A673 (cell line): ENCODE results near the gene HSDL2. TPM values are rescaled to one million over a fixed set of nuclear protein-coding genes. Genes with fewer than 3 reads are reported as not detected.

Source experiments
- BruUV-seq: library from RNA; stranded (reverse); fragments of 400-500 nt; replicated peaks from 2 replicates; lab custom pipeline; 2021; lab: Mats Ljungman, UMichigan
- CTCF ChIA-PET: fragments of 300-600 bp; sonication (Branson Sonifier 250); formaldehyde crosslinking; loops from one replicate; lab custom pipeline; 2022; ENCODE audit warnings: antibody characterized with exemption; lab: Charles Lee
- POLR2A ChIA-PET: fragments of 300-600 bp; sonication (Branson Sonifier 250); formaldehyde crosslinking; loops from one replicate; lab custom pipeline; 2022; ENCODE audit warnings: antibody characterized with exemption; ENCODE audit not compliant: low non-redundant PET; lab: Charles Lee
- DNase-seq: peaks from one replicate; pipeline ENCODE4 v3.0.0-alpha.2; 2015; ENCODE audit warnings: low spot score
- H3K27ac ChIP-seq: fragments of 200-600 bp; sonication (generic); 2 replicates; pipeline ENCODE4 v1.5.1; 2016; ENCODE audit warnings: mixed run types, low read depth, mild to moderate bottlenecking, mixed read lengths, antibody characterized with exemption, low read length; ENCODE audit not compliant: poor library complexity, severe bottlenecking
- H3K27me3 ChIP-seq: fragments of 200-600 bp; sonication (generic); replicated peaks from 2 replicates; pipeline ENCODE4 v1.6.1; 2017; ENCODE audit warnings: mixed run types, low read depth, mild to moderate bottlenecking, mixed read lengths, antibody characterized with exemption, low read length; ENCODE audit not compliant: insufficient read depth, poor library complexity
- H3K36me3 ChIP-seq: fragments of 200-600 bp; sonication (generic); 2 replicates; pipeline ENCODE4 v1.6.1; 2016; ENCODE audit warnings: mixed run types, mild to moderate bottlenecking, mixed read lengths, antibody characterized with exemption, low read length; ENCODE audit not compliant: insufficient read depth, poor library complexity, severe bottlenecking
- H3K4me1 ChIP-seq: fragments of 200-600 bp; sonication (generic); 2 replicates; pipeline ENCODE4 v1.6.1; 2017; ENCODE audit warnings: mixed run types, mild to moderate bottlenecking, mixed read lengths, antibody characterized with exemption, low read length; ENCODE audit not compliant: insufficient read depth, poor library complexity, severe bottlenecking
- H3K4me3 ChIP-seq: fragments of 200-600 bp; sonication (generic); 2 replicates; pipeline ENCODE4 v1.5.1; 2016; ENCODE audit warnings: low read depth, mixed run types, mild to moderate bottlenecking, mixed read lengths, low read length; ENCODE audit not compliant: poor library complexity, severe bottlenecking
- H3K9me3 ChIP-seq: fragments of 200-600 bp; sonication (generic); 2 replicates; pipeline ENCODE4 v1.6.1; 2016; ENCODE audit warnings: mixed run types, low read depth, mild to moderate bottlenecking, mixed read lengths, antibody characterized with exemption, low read length; ENCODE audit not compliant: poor library complexity, severe bottlenecking
- CTCF ChIP-seq: fragments of 300-800, 200-600 bp; sonication (generic); conservative IDR thresholded peaks from 2 replicates; pipeline ENCODE4 v1.5.1; 2017; ENCODE audit warnings: low read depth, mild to moderate bottlenecking, antibody characterized with exemption, low read length, moderate library complexity, mixed read lengths
- EZH2 ChIP-seq: fragments of 200-600 bp; sonication (generic); IDR thresholded peaks from 2 replicates; pipeline ENCODE4 v1.6.1; 2017; ENCODE audit warnings: borderline replicate concordance, low read depth, mild to moderate bottlenecking, mixed read lengths, antibody characterized with exemption, low read length; ENCODE audit not compliant: poor library complexity, severe bottlenecking
- intact Hi-C: fragments of 100-400 bp; cut with micrococcal nuclease; formaldehyde crosslinking; loops from one replicate; pipeline ENCODE4 v1.10.0; 2022; ENCODE audit not compliant: unreplicated experiment
- total RNA-seq: library from RNA; stranded (reverse); gene quantifications from 2 replicates; pipeline ENCODE4 v1.2.3, GENCODE V29; 2021

Gene HSDL2
- total RNA-seq, 1 experiment from 2014 or later = 28.2 TPM

GRCh38 chr9:112396416-112396815 lies 16.5 kb downstream of the HSDL2 start:
- Histone ChIP-seq H3K4me3 (no peak overlapping the region), H3K9me3 (no peaks in the 10 kb centered on the region), H3K27ac (no peak overlapping the region), H3K27me3 (no peaks in the 10 kb centered on the region), H3K36me3 (no peaks in the 10 kb centered on the region), H3K4me1 (no peaks in the 10 kb centered on the region)
- intact Hi-C loops = no loop called here
- TF ChIP-seq EZH2 = no peak
- no peak for TF ChIP-seq CTCF
- CTCF ChIA-PET = no interaction called here
- DNase-seq = no peak
- BruUV-seq = no TSS peak
- POLR2A ChIA-PET = no interaction called here

- POLR2A ChIA-PET = no interaction called here
- TF ChIP-seq CTCF (no peak), EZH2 (no peak)
- intact Hi-C loops = no loop called here
Observed at GRCh38 chr9:112396872-112397271, 17.0 kb downstream of the HSDL2 start.

GRCh38 chr9:112401175-112401815 lies 21.4 kb downstream of the HSDL2 start:
- intact Hi-C loops = no loop called here
- Histone ChIP-seq H3K27me3 (no peaks in the 10 kb centered on the region), H3K27ac (no peak overlapping the region), H3K9me3 (no peaks in the 10 kb centered on the region), H3K4me3 (no peak overlapping the region), H3K36me3 (no peaks in the 10 kb centered on the region), H3K4me1 (peaks cover 14% of the 10 kb centered on the region)
- ChIA-PET POLR2A (interaction anchor here (0.6 kb wide), 1 partner anchor 21 kb away, joined by 7 read pairs; no protein-coding TSS in a partner anchor), CTCF (no interaction called here)
- DNase-seq = no peak
- BruUV-seq = no TSS peak
- TF ChIP-seq EZH2 = no peak
- TF ChIP-seq CTCF = no peak

More at GRCh38 chr9:112396872-112397271, 17.0 kb downstream of the HSDL2 start:
- H3K4me3 ChIP-seq = no peak overlapping the region
- H3K36me3 ChIP-seq = no peaks in the 10 kb centered on the region
- DNase-seq = no peak
- BruUV-seq = no TSS peak
- no peak overlapping the region for H3K27ac ChIP-seq
- CTCF ChIA-PET = no interaction called here
- H3K9me3 ChIP-seq = no peaks in the 10 kb centered on the region
- no peaks in the 10 kb centered on the region for H3K4me1 ChIP-seq
- no peaks in the 10 kb centered on the region for H3K27me3 ChIP-seq
